GM21723 (cell line): ENCODE measurements around the gene DNAJC7.
"Not testable (repeated sequence)": the region's sequence is repeated elsewhere in the genome, so short reads cannot be mapped to it uniquely, and the experiment has no call there.

Source experiments
- ATAC-seq: cut with Tn5 transposase; IDR thresholded peaks from one replicate; pipeline ENCODE4 v1.9.1; 2021; ENCODE audit warnings: mild to moderate bottlenecking, moderate library complexity; ENCODE audit not compliant: unreplicated experiment

The DNAJC7 gene

DNA sequence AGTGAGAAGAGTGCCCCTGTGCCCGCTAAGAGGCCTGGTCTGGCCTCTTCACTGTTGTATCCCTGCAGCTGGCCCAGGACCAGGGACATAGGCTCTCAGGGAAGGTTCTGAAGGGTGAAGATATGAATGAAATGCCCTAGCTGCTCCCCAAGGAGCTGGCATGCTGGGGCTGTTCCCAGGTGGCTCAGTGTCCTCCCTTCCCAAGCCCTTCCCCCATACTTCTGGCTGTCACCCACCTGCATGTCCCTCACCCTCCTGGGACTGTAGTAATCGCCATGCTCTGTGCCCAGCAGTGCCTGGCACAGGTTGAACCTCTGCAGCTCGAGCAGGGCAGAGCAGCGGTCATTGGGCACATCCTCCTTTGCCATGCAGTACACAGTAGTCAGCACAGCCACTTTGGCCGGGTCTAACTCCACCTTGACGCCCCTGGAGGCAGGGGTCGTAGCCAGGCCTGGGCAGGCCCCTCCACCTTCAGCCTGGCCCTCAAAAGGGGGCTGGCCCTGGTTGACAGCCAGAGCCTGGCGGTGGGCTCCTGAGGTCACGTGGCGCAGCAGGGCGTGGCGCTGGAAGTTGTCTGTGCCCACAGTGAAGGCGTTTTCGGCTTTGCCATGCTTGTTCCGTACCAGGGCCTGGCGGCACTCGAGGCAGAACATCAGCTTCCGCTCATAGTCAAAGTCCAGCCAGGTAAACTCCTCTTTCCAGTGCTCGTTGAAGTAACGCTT, 25.5 kb upstream of the DNAJC7 start:
- ATAC-seq, result no peak

- ATAC-seq, result no peak
These were observed 24.4 kb upstream of the DNAJC7 start for GRCh38 chr17:42041619-42042018.

GRCh38 chr17:42040818-42041217, 23.6 kb upstream of the DNAJC7 start:
- no peak for ATAC-seq

DNA sequence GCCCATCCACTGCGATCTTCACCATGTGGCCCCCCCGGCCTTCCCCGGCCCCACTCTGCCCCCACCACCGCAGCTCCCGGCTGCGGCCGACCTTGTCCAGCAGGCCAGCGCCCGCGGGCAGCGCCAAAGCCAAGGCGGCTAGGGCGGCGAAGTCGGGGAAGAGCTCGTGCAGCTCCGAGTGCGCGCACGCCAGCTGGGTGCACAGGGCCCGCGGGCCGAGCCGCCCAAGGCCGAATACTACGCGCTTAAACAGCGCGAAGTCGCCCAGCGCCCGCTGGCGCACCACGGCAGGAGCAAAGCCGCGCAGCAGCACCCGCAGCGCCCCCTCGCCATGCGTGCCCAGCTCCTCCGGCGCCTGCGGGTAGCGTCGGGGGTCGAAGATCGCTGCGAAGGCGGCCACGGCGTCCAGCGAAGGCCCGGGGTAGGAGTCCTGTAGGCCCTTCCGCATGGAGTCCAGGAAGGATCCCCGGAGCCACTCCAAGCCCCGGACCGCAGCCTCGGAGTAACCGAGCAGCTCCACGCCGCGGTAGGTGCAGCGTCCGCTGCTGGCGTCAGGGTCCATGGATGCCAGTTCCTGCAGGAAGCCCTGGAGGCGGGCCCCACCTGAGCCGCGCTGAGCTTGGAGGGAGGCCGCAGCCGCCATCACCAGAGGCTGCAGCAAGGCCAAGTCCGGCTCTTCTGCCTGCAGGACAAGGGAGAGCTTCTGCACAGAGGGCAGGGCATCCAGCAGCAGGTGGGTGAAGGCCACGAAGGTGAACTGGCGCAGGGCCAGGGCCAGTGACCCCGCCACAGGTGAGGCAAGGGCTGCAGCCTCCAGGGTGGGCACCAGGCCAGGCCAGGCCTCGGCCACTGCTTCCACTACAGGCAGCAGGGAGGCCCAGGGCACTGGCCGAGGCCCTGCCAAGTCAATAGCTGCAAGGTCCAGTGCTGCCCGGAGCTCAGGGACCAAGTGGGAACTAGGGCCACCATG, 22.8 kb upstream of the DNAJC7 start:
- no peak for ATAC-seq

DNA sequence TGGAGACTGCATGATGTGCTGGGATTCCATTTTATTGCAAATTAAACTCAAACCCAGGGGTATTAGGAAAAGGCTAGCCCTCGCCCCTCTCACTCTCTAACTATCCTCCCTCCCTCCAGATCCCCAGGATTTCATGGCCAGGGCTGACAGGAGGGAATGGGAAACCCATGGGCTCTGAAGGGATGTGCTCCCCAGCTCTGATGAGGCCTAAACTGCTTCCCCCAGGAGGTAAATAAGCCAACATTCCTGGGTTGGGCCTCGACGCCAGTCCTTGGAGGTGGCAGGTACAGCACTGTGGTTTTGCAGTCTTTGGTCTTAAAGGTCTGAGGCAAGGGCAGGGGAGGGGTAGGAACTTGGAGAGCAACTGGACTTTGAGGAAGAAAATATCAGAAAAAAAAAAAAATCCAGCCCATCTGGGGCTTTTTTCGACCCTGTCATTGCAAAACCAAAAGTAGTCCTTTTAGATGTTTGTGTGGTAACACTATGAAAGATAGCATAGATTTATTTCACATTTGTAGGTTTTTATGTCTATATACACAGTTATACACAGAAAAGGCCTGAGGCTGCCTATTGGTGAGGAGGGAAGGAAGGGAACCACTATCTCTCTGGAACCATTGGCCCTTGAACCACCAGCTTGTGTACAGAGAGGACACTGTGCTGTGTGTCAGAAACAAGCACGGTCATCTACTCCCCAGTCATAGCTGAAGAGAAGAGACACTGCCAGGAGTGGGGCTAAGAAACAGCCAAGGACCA, 21.2 kb upstream of the DNAJC7 start:
- no peak for ATAC-seq

DNA sequence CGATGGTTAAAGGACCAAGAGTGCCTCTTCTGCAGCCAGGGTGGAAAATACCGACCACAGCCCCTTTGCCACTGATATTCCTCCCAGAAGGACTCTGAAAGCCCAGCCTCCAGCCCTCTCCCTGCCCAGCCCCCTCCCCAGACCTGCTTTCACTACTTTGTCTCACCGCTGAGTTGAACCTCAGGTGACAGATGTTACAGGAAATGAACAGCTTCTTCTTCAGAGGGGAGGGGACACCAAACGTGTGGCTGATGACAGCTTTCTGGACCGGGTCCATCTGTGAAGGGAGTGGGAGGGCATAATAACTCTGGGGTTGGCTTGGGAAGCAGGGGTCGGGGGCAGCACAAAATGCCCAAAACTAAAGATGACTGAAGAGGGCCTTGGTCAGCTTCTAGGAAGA, 16.8 kb upstream of the DNAJC7 start:
- no peak for ATAC-seq

DNA sequence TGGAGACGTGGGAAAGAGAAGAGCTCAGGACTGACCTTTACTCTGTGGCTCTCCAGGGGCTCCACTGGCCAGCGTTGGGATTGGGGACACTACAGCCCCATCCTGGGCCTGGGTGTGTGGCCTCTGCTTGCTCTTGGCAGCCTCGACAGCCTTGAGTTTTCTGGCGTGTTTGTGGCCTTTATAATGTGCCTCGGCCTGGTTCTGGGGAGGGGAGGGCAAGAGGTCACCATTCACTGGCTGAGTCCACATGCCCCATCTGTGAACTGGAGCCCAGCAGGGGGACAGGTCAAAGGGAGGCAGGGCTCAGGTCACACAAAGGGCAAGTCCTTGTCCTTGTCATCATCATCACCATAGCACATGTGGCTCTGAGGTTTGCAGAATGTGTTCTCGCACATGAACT, 14.3 kb upstream of the DNAJC7 start:
- ATAC-seq, result no peak

DNA sequence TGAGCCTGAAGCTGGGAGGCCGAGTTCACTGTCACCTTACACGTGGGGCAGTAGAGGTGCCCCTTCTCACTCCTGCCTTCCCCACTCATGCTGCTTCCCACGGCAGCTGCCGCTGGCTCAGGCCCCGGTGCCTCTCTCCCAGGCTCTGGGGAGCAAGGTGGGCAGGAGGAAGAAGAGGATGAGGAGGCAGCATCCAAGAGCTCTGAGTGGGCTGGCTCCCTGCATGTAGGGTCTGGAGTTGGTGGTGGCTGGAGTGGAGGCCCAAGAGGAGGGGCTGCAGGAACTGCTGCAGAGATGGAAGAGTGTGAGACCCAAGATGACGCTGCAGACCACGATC, 11.5 kb upstream of the DNAJC7 start:
- no peak for ATAC-seq

GRCh38 chr17:42027961-42028790, 10.9 kb upstream of the DNAJC7 start:
- ATAC-seq, result no peak

DNA sequence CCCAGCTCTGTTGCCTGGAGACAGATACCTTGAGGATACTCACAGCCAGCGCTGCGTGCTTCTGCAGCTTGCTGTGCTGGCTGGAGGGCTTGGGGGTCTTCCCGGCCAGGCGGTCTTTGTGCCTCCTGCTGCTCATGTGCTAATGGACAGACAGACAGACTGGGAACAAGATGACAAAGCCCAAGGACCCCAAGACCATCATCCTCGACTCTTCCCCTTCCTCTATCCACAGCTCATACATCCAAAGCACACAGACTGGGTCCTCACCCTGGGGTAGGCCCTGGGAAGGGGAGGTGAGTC, 10.3 kb upstream of the DNAJC7 start:
- no peak for ATAC-seq

DNA sequence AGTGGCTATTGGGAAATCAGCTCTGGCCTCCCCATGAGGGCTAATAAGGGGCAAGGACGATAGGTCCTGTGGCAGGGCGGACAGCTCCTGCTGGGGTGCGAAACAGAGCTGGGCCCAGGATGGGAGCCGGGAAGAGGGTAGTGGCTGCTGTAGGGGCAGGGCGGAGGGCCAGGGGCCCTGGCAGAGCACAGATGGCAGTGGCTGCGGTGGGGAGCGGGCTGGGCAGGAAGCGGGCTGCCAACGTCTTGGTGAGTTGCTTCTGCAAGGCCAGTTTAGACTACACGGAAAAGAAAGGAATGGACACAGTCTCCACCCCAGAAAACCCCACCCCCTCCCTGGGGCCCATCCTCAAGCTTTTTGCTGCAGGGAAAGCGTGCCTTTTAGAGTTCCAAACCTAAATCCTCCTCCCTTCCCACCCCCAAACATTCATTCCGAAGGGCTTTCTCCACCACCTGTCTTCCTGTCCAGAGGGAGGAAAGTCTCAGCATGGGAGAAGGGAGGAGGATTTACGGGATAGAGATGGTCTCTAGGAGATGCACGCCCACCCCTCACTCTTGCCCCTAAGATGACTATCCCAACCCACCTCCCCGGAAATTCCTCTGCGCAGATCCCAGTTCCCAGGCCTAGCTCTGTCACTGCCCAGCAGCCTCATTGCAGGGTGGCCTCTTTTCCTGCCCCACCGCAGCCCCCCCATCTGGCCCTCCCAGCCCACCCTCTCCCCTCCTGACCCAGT, 9.8 kb upstream of the DNAJC7 start:
- ATAC-seq, result no peak

GRCh38 chr17:42025936-42026335, 8.7 kb upstream of the DNAJC7 start:
- no peak for ATAC-seq

GRCh38 chr17:42025191-42025579, 7.9 kb upstream of the DNAJC7 start:
- peak; percentile 10 for ATAC-seq

DNA sequence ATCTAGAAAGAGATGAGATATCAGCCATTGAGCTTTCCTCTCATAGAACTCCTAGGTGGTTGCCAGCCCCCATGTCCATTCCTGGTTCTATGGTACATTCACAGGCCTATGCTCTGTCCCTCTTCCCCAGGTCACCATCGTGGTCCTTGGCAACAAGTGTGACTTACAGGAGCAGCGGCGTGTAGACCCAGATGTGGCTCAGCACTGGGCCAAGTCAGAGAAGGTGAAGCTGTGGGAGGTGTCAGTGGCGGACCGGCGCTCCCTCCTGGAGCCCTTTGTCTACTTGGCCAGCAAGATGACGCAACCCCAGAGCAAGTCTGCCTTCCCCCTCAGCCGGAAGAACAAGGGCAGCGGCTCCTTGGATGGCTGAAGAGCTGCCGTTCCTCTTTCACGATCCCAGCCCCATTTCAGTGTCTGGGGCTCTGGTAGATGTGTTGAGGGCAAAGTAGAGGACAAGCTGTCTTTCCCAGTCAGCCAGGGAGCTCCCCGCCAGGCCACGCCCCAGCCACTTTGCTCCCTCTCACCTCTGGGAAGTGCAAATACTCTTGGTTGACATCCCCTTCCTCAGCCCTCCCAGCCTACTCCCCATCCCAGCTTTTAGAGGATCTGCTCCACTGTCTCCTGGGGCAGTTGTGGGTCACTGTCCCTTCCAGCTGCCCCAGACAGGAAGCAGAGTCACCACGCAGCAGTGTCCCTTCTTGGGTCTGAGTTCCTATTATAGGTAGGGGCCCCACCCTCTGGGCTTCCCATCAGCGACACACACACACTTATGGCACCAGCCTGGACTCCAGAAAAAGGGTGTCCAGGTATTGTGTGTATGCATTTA, 6.5 kb upstream of the DNAJC7 start:
- no peak for ATAC-seq

GRCh38 chr17:42020845-42021244, 3.6 kb upstream of the DNAJC7 start:
- not testable (repeated sequence) for ATAC-seq

- ATAC-seq, result peak; percentile 47
These were observed 2.5 kb upstream of the DNAJC7 start, which contains the start of gene NKIRAS2 for GRCh38 chr17:42019509-42020404. NKIRAS2 (plus strand) TSS chr17:42020090; CDS start chr17:42021578, 1,488 bp downstream.

GRCh38 chr17:42018988-42019387, 1.7 kb upstream of the DNAJC7 start:
- no peak for ATAC-seq

GRCh38 chr17:42018339-42018738, 1.1 kb upstream of the DNAJC7 start:
- no peak for ATAC-seq
